Parietal lobe (tissue), 1 donor: ENCODE results near the gene SCO1. TPM values are rescaled to one million over a fixed set of nuclear protein-coding genes. Genes with fewer than 3 reads are reported as not detected.

Source experiments
- total RNA-seq: library from RNA; depleted of rRNA; stranded (reverse); fragments of >200 nt; gene quantifications from one replicate; pipeline ENCODE4 v1.2.3, GENCODE V29; 2014

The SCO1 gene
- 12.2 TPM for total RNA-seq

DNA sequence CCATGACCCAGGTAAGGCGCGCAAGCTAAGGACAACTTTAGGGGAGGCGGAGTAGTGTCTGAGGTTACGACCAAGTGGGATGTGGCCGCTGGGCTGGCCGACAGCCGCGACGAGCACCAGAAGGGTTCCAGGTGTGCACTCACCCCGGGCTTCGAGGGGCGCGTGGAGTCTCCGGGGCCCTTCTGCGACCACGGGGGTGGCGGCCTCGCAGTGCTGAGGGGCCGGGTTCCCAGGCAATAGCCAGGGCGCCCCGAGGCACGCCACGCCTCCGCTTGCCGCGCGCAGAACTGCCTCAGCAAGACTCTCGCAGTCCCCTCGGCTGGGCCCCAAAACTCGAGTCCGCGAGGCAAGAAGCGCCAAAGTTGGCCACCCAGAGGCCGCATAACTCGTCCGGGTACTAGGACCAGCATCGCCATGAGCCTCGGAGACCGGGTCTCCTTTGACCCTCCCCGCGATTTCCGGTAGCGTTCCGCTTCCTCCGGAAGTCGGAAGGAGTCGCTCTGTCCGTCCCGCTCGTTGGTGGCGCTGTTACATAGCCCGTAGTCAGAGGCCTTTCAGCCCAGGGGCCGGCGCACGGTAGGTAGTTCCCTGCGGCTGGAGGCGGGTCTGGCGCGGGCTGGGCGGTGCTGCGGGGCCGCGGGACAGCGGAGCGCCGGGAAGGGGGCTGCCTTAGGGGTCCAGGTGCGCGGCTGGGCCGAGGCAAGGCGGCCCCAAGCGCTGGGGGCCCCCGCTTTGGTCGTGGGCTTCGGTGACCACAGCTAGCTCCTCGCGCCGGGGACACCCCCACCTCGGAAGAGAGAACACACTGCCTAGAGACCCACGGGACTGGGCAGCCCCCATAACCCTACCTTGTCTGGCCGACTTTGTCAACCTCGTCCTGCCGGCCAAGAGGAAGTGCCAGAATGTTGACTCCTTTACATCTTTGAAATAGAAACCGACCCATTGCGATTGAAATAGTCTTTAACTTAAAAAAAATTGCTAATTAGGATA is at the start of gene SCO1, which contains the start of gene ADPRM:
Gene SCO1, minus strand, starts transcription at position 442 of the 990 bp plus-strand sequence. Its CDS starts 26 bp downstream, at position 416.
Gene ADPRM, plus strand, starts transcription at position 503 of the 990 bp plus-strand sequence. CDS start 7,333 bp downstream, outside the sequence.

GRCh38 chr17:10729334-10730193 is 32.2 kb upstream of the SCO1 start, which contains the start of gene TMEM220:
TMEM220 (minus strand) TSS chr17:10730023; CDS start chr17:10729851, 172 bp downstream.

GRCh38 chr17:10657148-10657547 is 40.2 kb downstream of the SCO1 start, which contains the start of gene MYH3:
MYH3 (minus strand) TSS chr17:10657309; CDS start chr17:10655064, 2,245 bp downstream.

Other genes with a start within 250 kb of the SCO1 start
- under 0.01 TPM for gene MYH4, start 228.0 kb downstream of the SCO1 start, total RNA-seq
- gene MYH1, start 179.0 kb downstream of the SCO1 start, total RNA-seq = not detected
- gene MYH2, start 147.9 kb downstream of the SCO1 start, total RNA-seq = not detected
- 1.9 TPM for gene MYH3, start 40.2 kb downstream of the SCO1 start, total RNA-seq
- 30.0 TPM for gene ADPRM, start 61 bp upstream of the SCO1 start, total RNA-seq
- gene TMEM220, start 32.5 kb upstream of the SCO1 start, total RNA-seq = 1.9 TPM
- not detected for gene TMEM238L, start 106.6 kb upstream of the SCO1 start, total RNA-seq
- gene PIRT, start 140.6 kb upstream of the SCO1 start, total RNA-seq = 0.63 TPM